Right cardiac atrium (tissue), 5 donors: ENCODE measurements around the gene SLC7A5. TPM values are rescaled to one million over a fixed set of nuclear protein-coding genes. Genes with fewer than 3 reads are reported as not detected.
"Not testable (repeated sequence)": the region's sequence is repeated elsewhere in the genome, so short reads cannot be mapped to it uniquely, and the experiment has no call there.

Experiments used
- ATAC-seq, 2 donors: fragments of 200-7000 bp; cut with Tn5 transposase; one replicate each; pipeline versions ENCODE4 v1.8.0 to v1.9.1; 2020; ENCODE audit warnings: moderate library complexity in 2 of 2, mild to moderate bottlenecking in 1 of 2
- DNase-seq, 3 donors: peaks; one replicate each; pipeline ENCODE4 v3.0.0-alpha.2; 2020
- H3K27ac ChIP-seq: one replicate; pipeline ENCODE4 v1.5.1; 2013; ENCODE audit warnings: mild to moderate bottlenecking, low read length, control low read depth, moderate library complexity
- H3K27me3 ChIP-seq: one replicate; pipeline ENCODE4 v1.6.1; 2013; ENCODE audit not compliant: control insufficient read depth, insufficient read depth
- H3K4me1 ChIP-seq: one replicate; pipeline ENCODE4 v1.6.1; 2013; ENCODE audit warnings: low read length; ENCODE audit not compliant: control insufficient read depth, insufficient read depth
- H3K4me3 ChIP-seq: one replicate; pipeline ENCODE4 v1.5.1; 2013; ENCODE audit warnings: low read length, control low read depth
- H3K9me3 ChIP-seq: one replicate; pipeline ENCODE4 v1.6.1; 2013; ENCODE audit warnings: low read length; ENCODE audit not compliant: control insufficient read depth
- WGBS: extraction: QIAGEN DNeasy Blood & Tissue Kit; methylation state at CpG from one replicate; pipeline ENCODE4 v1.1.7; 2013; 5-methylcytosine and 5-hydroxymethylcytosine counted together
- intact Hi-C, 4 donors: fragments of 100-400 bp; cut with DNase I; formaldehyde crosslinking; loops; one replicate each; pipeline versions ENCODE4 v1.11.0 to v1.14.0; 2022 to 2023
- polyA plus RNA-seq: library from polyadenylated mRNA; stranded (reverse); fragments of 200-250 nt; gene quantifications from one replicate; pipeline ENCODE4 v1.2.3, GENCODE V29; 2013
- total RNA-seq, 4 donors: library from RNA; stranded (reverse); fragmentation: NEBNext Ultra II Directional; extraction: Animal tissue kit (Norgen Biotek cat#: 25700); gene quantifications; one replicate each; pipeline ENCODE4 v1.2.1, GENCODE V29; 2021
- donor health status: healthy with polysubstance abuse.
- donor health status: DM: no; HTN: yes; CAD: no.
- donor health status: DM: no; HTN: no; CAD: no.
- donor health status: DM: no; HTN: yes; CAD: no; lungs with severe emphysema.
- donor health status: DM: yes; HTN: yes; CAD: no.

Gene SLC7A5
- total and polyA plus RNA-seq, 5 donors: 6.6 to 23.3 (median 11.4) TPM

GRCh38 chr16:87887931-87888330 lies 18.6 kb upstream of the SLC7A5 start:
- DNase-seq, ATAC-seq, H3K4me1 ChIP-seq, H3K27me3 ChIP-seq, H3K27ac ChIP-seq, intact Hi-C loops, H3K9me3 ChIP-seq, H3K4me3 ChIP-seq: not testable (repeated sequence)
- WGBS: 63% methylated on average over 8 of the region's 8 CpGs

GRCh38 chr16:87885371-87885967 lies 16.2 kb upstream of the SLC7A5 start:
- 61% methylated on average over 8 of the region's 8 CpGs for WGBS
- H3K9me3 ChIP-seq, H3K27me3 ChIP-seq, intact Hi-C loops, DNase-seq, H3K4me3 ChIP-seq, H3K4me1 ChIP-seq: not testable (repeated sequence)
- peak; percentile 44 to 70 for ATAC-seq
- peak overlapping the region; percentile 29 for H3K27ac ChIP-seq

GRCh38 chr16:87882436-87883019 lies 13.2 kb upstream of the SLC7A5 start:
- Histone ChIP-seq H3K27me3 (no peaks in the 10 kb centered on the region), H3K27ac (no peak overlapping the region), H3K9me3 (no peaks in the 10 kb centered on the region), H3K4me1 (no peaks in the 10 kb centered on the region), H3K4me3 (no peak overlapping the region)
- DNase-seq (no peak), ATAC-seq (no peak)
- 92% methylated on average over 29 of the region's 29 CpGs for WGBS
- intact Hi-C loops: no loop called here

GRCh38 chr16:87881324-87882200 lies 12.3 kb upstream of the SLC7A5 start:
- no peaks in the 10 kb centered on the region for H3K4me1 ChIP-seq
- peak; percentile 37 to 64 for ATAC-seq
- intact Hi-C loops: no loop called here
- H3K27ac ChIP-seq: no peak overlapping the region
- WGBS: 30% methylated on average over 24 of the region's 24 CpGs
- no peaks in the 10 kb centered on the region for H3K9me3 ChIP-seq
- DNase-seq: no peak
- no peak overlapping the region for H3K4me3 ChIP-seq
- no peaks in the 10 kb centered on the region for H3K27me3 ChIP-seq

- DNase-seq (no peak), ATAC-seq (no peak)
- Histone ChIP-seq H3K4me3 (no peak overlapping the region), H3K27ac (no peak overlapping the region), H3K4me1 (no peaks in the 10 kb centered on the region), H3K9me3 (no peaks in the 10 kb centered on the region), H3K27me3 (no peaks in the 10 kb centered on the region)
- 73% methylated on average over 17 of the region's 17 CpGs for WGBS
- intact Hi-C loops: no loop called here
Measured at GRCh38 chr16:87880117-87880696, 10.9 kb upstream of the SLC7A5 start.

GRCh38 chr16:87879411-87880013 lies 10.2 kb upstream of the SLC7A5 start:
- H3K27me3 ChIP-seq, intact Hi-C loops, ATAC-seq, H3K27ac ChIP-seq, H3K4me3 ChIP-seq, H3K9me3 ChIP-seq, DNase-seq, H3K4me1 ChIP-seq: not testable (repeated sequence)
- WGBS: 98% methylated on average over 5 of the region's 5 CpGs

GRCh38 chr16:87878704-87879103 lies 9.4 kb upstream of the SLC7A5 start:
- Histone ChIP-seq H3K27me3 (no peaks in the 10 kb centered on the region), H3K27ac (no peak overlapping the region), H3K9me3 (no peaks in the 10 kb centered on the region), H3K4me1 (no peaks in the 10 kb centered on the region), H3K4me3 (no peak overlapping the region)
- 85% methylated on average over 5 of the region's 5 CpGs for WGBS
- DNase-seq (no peak), ATAC-seq (no peak)
- intact Hi-C loops: no loop called here

- WGBS: 85% methylated on average over 19 of the region's 19 CpGs
- ATAC-seq (no peak), DNase-seq (no peak)
- no peak overlapping the region for H3K4me3 ChIP-seq
- no peaks in the 10 kb centered on the region for H3K27me3 ChIP-seq
- intact Hi-C loops: no loop called here
- H3K4me1 ChIP-seq: no peaks in the 10 kb centered on the region
- H3K9me3 ChIP-seq: no peaks in the 10 kb centered on the region
- H3K27ac ChIP-seq: no peak overlapping the region
Measured at GRCh38 chr16:87877942-87878507, 8.7 kb upstream of the SLC7A5 start.

GRCh38 chr16:87874639-87875427 lies 5.5 kb upstream of the SLC7A5 start:
- intact Hi-C loops: loop anchor here in 2 of 4 donors (5.0 kb wide), 2 partner anchors 93 to 98 kb away; no protein-coding TSS in a partner anchor
- Histone ChIP-seq H3K4me3 (no peak overlapping the region), H3K27ac (no peak overlapping the region), H3K9me3 (no peaks in the 10 kb centered on the region), H3K27me3 (no peaks in the 10 kb centered on the region), H3K4me1 (no peaks in the 10 kb centered on the region)
- WGBS: 54% methylated on average over 24 of the region's 24 CpGs
- DNase-seq: no peak
- ATAC-seq: no peak
